Parathyroid adenoma (tissue), 2 donors: Measurements from ENCODE around the gene DDX56.
"Not testable (repeated sequence)": the region's sequence is repeated elsewhere in the genome, so short reads cannot be mapped to it uniquely, and the experiment has no call there.

Experiments used
- H2AFZ ChIP-seq: fragments of 300-600 bp; sonication (generic); one replicate; pipeline ENCODE4 v1.7.0; 2017; ENCODE audit warnings: antibody characterized with exemption, mild to moderate bottlenecking
- H3K27ac ChIP-seq: fragments of 300-600 bp; sonication (generic); one replicate; pipeline ENCODE4 v1.7.0; 2017
- H3K27me3 ChIP-seq: fragments of 300-600 bp; sonication (generic); one replicate; pipeline ENCODE4 v1.7.0; 2017; ENCODE audit warnings: low read length; ENCODE audit not compliant: control insufficient read depth, insufficient read depth
- H3K36me3 ChIP-seq: fragments of 300-600 bp; sonication (generic); one replicate; pipeline ENCODE4 v1.7.0; 2017; ENCODE audit warnings: low read length; ENCODE audit not compliant: control insufficient read depth, insufficient read depth
- H3K4me1 ChIP-seq: fragments of 300-600 bp; sonication (generic); one replicate; pipeline ENCODE4 v1.7.0; 2017; ENCODE audit warnings: control low read depth
- H3K4me2 ChIP-seq: fragments of 300-600 bp; sonication (generic); one replicate; pipeline ENCODE4 v1.7.0; 2017; ENCODE audit warnings: low read length
- H3K4me3 ChIP-seq: fragments of 300-600 bp; sonication (generic); one replicate; pipeline ENCODE4 v1.7.0; 2017; ENCODE audit warnings: low read depth, low read length
- H3K79me2 ChIP-seq: fragments of 300-600 bp; sonication (generic); one replicate; pipeline ENCODE4 v1.7.0; 2017; ENCODE audit warnings: control low read depth
- H3K9ac ChIP-seq: fragments of 300-600 bp; sonication (generic); one replicate; pipeline ENCODE4 v1.7.0; 2017; ENCODE audit warnings: mild to moderate bottlenecking
- H3K9me3 ChIP-seq: fragments of 300-600 bp; sonication (generic); one replicate; pipeline ENCODE4 v1.7.0; 2017; ENCODE audit warnings: low read length; ENCODE audit not compliant: control insufficient read depth
- CTCF ChIP-seq: fragments of 300-600 bp; sonication (generic); IDR thresholded peaks from one replicate; pipeline ENCODE4 v1.7.0; 2017; ENCODE audit warnings: antibody characterized with exemption, mild to moderate bottlenecking
- donor health status: primary hyperparathyroidism.

Gene DDX56

DNA sequence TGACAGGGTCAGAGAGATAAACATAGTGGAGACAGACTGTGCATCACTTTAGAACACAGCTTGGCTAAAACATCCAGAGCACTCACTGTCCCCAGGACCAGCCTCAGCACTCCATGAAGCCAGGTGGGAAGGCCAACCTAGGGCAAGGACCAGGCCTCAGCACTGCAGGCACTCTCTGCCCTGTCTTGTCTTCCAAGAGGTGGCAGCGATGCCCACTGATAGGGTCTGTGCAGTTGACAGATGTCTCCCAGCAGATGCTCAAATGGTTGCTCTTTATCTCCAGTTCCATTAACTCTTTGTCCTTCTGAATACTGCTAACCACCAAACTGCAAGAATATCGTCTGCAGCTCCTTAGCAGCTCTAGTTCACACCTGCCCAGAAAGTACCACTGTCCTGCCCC lies 9.1 kb downstream of the DDX56 start:
- no peaks in the 10 kb centered on the region for H3K27me3 ChIP-seq
- H3K4me2 ChIP-seq: no peak overlapping the region
- no peaks in the 10 kb centered on the region for H3K36me3 ChIP-seq
- no peak overlapping the region for H3K4me3 ChIP-seq
- no peak overlapping the region for H2AFZ ChIP-seq
- no peaks in the 10 kb centered on the region for H3K9me3 ChIP-seq
- no peak overlapping the region for H3K27ac ChIP-seq
- H3K79me2 ChIP-seq: no peaks in the 10 kb centered on the region
- no peak overlapping the region for H3K9ac ChIP-seq
- peaks cover 13% of the 10 kb centered on the region for H3K4me1 ChIP-seq
- no peak for TF ChIP-seq CTCF

DNA sequence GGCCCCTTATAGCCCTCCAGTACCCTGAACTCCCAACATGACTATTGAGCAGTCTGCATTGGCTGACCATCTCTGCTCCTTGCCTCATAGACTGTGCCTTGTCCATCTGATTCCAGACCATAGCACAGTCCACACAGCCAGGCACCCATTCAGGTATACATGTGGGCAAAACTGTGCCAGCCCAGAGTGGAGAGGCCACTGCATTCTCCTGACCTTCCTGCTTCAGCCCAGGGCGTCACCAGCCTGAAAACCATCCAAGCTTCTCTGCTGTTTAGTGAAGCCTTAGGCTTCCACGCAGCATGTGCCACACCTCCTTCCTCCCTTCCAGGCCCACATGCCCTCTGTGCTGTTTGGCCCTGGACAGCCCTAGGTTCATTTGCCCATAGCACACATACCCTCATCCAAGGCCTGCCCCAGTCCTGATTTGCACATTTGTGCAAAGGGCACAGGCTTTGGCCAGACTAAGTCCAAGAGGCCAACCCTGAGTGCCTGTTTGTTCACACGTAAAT lies 10.5 kb downstream of the DDX56 start:
- H3K36me3 ChIP-seq: no peaks in the 10 kb centered on the region
- no peak overlapping the region for H3K4me2 ChIP-seq
- no peak overlapping the region for H3K9ac ChIP-seq
- H3K9me3 ChIP-seq: no peaks in the 10 kb centered on the region
- H3K4me1 ChIP-seq: no peaks in the 10 kb centered on the region
- no peak overlapping the region for H3K27ac ChIP-seq
- no peak overlapping the region for H2AFZ ChIP-seq
- no peaks in the 10 kb centered on the region for H3K27me3 ChIP-seq
- no peaks in the 10 kb centered on the region for H3K79me2 ChIP-seq
- no peak for TF ChIP-seq CTCF
- no peak overlapping the region for H3K4me3 ChIP-seq

DNA sequence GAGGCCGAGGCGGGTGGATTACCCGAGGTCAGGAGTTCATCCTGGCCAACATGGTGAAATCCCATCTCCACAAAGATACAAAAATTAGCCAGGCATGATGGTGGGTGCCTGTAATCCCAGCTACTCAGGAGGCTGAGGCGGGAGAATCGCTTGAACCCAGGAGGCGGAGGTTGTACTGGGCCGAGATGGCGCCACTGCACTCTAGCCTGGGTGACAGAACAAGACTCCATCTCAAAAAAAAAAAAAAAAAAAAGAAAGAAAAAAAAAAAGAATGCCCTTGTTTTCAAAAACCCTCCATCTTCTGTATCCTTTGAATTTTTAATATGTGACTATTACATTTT lies 11.1 kb downstream of the DDX56 start:
- not testable (repeated sequence) for H3K4me3 ChIP-seq, H3K27ac ChIP-seq, H3K27me3 ChIP-seq, H3K9me3 ChIP-seq, H3K36me3 ChIP-seq, H3K79me2 ChIP-seq, H3K4me2 ChIP-seq, H3K4me1 ChIP-seq, H3K9ac ChIP-seq, H2AFZ ChIP-seq

GRCh38 chr7:44561962-44562621 lies 11.6 kb downstream of the DDX56 start:
- Histone ChIP-seq H3K9me3 (no peaks in the 10 kb centered on the region), H3K36me3 (no peaks in the 10 kb centered on the region), H3K4me2 (no peak overlapping the region), H3K27ac (no peak overlapping the region), H3K79me2 (no peaks in the 10 kb centered on the region), H3K9ac (no peak overlapping the region), H3K4me3 (no peak overlapping the region), H3K4me1 (no peaks in the 10 kb centered on the region), H2AFZ (no peak overlapping the region), H3K27me3 (no peaks in the 10 kb centered on the region)
- no peak for TF ChIP-seq CTCF

DNA sequence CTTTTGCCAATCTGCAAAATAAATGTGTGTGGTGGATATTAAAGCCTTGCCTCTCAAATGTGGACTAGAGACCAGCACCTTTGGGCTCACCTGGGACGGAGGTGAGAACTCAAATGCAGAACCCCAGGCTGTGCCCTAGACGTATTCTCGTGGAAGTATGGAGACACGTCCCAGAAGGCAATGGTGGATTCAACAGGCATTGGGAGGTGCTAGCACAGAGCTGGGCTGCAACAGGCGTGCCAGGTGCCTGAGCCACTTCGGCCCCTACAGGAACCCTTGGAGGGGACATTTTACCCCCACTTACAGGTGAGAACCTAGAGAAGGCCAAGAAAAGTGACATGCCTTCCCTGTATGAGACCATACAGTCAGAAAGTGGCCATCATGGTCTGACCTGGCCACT lies 12.2 kb downstream of the DDX56 start:
- H3K27ac ChIP-seq: no peak overlapping the region
- H3K4me1 ChIP-seq: no peaks in the 10 kb centered on the region
- H3K36me3 ChIP-seq: no peaks in the 10 kb centered on the region
- H3K9ac ChIP-seq: no peak overlapping the region
- TF ChIP-seq CTCF: no peak
- H3K79me2 ChIP-seq: no peaks in the 10 kb centered on the region
- H3K4me3 ChIP-seq: no peak overlapping the region
- no peak overlapping the region for H2AFZ ChIP-seq
- no peaks in the 10 kb centered on the region for H3K27me3 ChIP-seq
- no peaks in the 10 kb centered on the region for H3K9me3 ChIP-seq
- H3K4me2 ChIP-seq: no peak overlapping the region
